GM19452 (cell line): Measurements from ENCODE around the gene ADARB1.

Experiments
- ATAC-seq: cut with Tn5 transposase; IDR thresholded peaks from one replicate; pipeline ENCODE4 v1.9.1; 2021; ENCODE audit not compliant: unreplicated experiment

The ADARB1 gene

GRCh38 chr21:45246386-45247320 is 172.3 kb downstream of the ADARB1 start:
- ATAC-seq = no peak

- no peak for ATAC-seq
Measured at GRCh38 chr21:45248301-45248892, 174.0 kb downstream of the ADARB1 start.

- no peak for ATAC-seq
Measured at GRCh38 chr21:45248893-45249381, 174.6 kb downstream of the ADARB1 start.

- no peak for ATAC-seq
Measured at GRCh38 chr21:45249626-45250025, 175.2 kb downstream of the ADARB1 start.

- ATAC-seq = no peak
Measured at GRCh38 chr21:45250272-45250671, 175.9 kb downstream of the ADARB1 start.

- ATAC-seq = no peak
Measured at GRCh38 chr21:45250914-45251634, 176.7 kb downstream of the ADARB1 start.

- no peak for ATAC-seq
Measured at GRCh38 chr21:45251635-45252447, 177.5 kb downstream of the ADARB1 start.

GRCh38 chr21:45252448-45252925 is 178.1 kb downstream of the ADARB1 start:
- ATAC-seq = no peak

GRCh38 chr21:45253180-45253579 is 178.8 kb downstream of the ADARB1 start:
- ATAC-seq = no peak

- ATAC-seq = no peak
Measured at GRCh38 chr21:45253633-45254459, 179.5 kb downstream of the ADARB1 start.

GRCh38 chr21:45254460-45254930 is 180.1 kb downstream of the ADARB1 start:
- ATAC-seq = no peak

GRCh38 chr21:45255381-45256020 is 181.1 kb downstream of the ADARB1 start:
- no peak for ATAC-seq

GRCh38 chr21:45256021-45256911 is 181.9 kb downstream of the ADARB1 start:
- ATAC-seq = no peak

- ATAC-seq = no peak
Measured at GRCh38 chr21:45256912-45257672, 182.7 kb downstream of the ADARB1 start.

- ATAC-seq = no peak
Measured at GRCh38 chr21:45257673-45258341, 183.4 kb downstream of the ADARB1 start.

- no peak for ATAC-seq
Measured at GRCh38 chr21:45258466-45258865, 184.1 kb downstream of the ADARB1 start.
